Panc1 (cell line): ENCODE data around the gene BUB3. TPM values are rescaled to one million over a fixed set of nuclear protein-coding genes. Genes with fewer than 3 reads are reported as not detected.
A peak's percentile ranks its signal among the peaks of the same experiment; 100 is the strongest.

Experiments
- ATAC-seq: fragments of 200-7000 bp; cut with Tn5 transposase; 2 replicates; pipeline ENCODE4 v1.9.1; 2020; ENCODE audit warnings: mild to moderate bottlenecking, moderate library complexity
- BruUV-seq: library from RNA; stranded (reverse); fragments of 400-500 nt; replicated peaks from 2 replicates; lab custom pipeline; 2021; lab: Mats Ljungman, UMichigan
- CTCF ChIA-PET: fragments of 300-600 bp; sonication (Branson Sonifier 250); formaldehyde crosslinking; loops from one replicate; lab custom pipeline; 2022; ENCODE audit warnings: antibody characterized with exemption; lab: Charles Lee
- POLR2A ChIA-PET: fragments of 300-600 bp; sonication (Branson Sonifier 250); formaldehyde crosslinking; loops from one replicate; lab custom pipeline; 2022; ENCODE audit warnings: antibody characterized with exemption; lab: Charles Lee
- DNase-seq: peaks from one replicate; pipeline ENCODE4 v3.0.0-alpha.2; 2010; ENCODE audit warnings: low read depth, low spot score
- H3K27ac ChIP-seq: 2 replicates; pipeline ENCODE4 v1.5.1; 2011; ENCODE audit warnings: mild to moderate bottlenecking, low read length, inconsistent platforms
- H3K27me3 ChIP-seq: fragments of 200-500 bp; sonication (Bioruptor generic); 2 replicates; pipeline ENCODE4 v1.6.0; 2014; ENCODE audit warnings: low read length, inconsistent platforms; ENCODE audit not compliant: control insufficient read depth, insufficient read depth
- H3K36me3 ChIP-seq: fragments of 200-500 bp; sonication (Bioruptor generic); 2 replicates; pipeline ENCODE4 v1.5.1; 2014; ENCODE audit warnings: inconsistent platforms, mild to moderate bottlenecking, low read length, moderate library complexity; ENCODE audit not compliant: control insufficient read depth, insufficient read depth
- H3K4me1 ChIP-seq: 2 replicates; pipeline ENCODE4 v1.5.1; 2011; ENCODE audit warnings: inconsistent platforms, mild to moderate bottlenecking, low read length, moderate library complexity; ENCODE audit not compliant: control insufficient read depth, insufficient read depth
- H3K4me3 ChIP-seq, 2 experiments: 2 replicates each; pipeline ENCODE4 v1.5.1; 2011 to 2012; ENCODE audit warnings: low read depth in 2 of 2, low read length in 2 of 2, mild to moderate bottlenecking in 2 of 2, inconsistent platforms in 1 of 2, moderate library complexity in 1 of 2
- H3K9me3 ChIP-seq: fragments of 200-500 bp; sonication (Bioruptor generic); 2 replicates; pipeline ENCODE4 v1.5.1; 2014; ENCODE audit warnings: low read depth, mild to moderate bottlenecking, inconsistent platforms, low read length, moderate library complexity; ENCODE audit not compliant: control insufficient read depth, insufficient read depth
- POLR2AphosphoS5 ChIP-seq: IDR thresholded peaks from 2 replicates; pipeline ENCODE4 v1.6.1; 2012; ENCODE audit warnings: mild to moderate bottlenecking, low read depth, low read length, moderate library complexity
- SIN3A ChIP-seq: IDR thresholded peaks from 2 replicates; pipeline ENCODE4 v1.6.1; 2012; ENCODE audit warnings: low read depth, mild to moderate bottlenecking, low read length, moderate library complexity, borderline replicate concordance; ENCODE audit not compliant: insufficient read depth
- TCF7L2 ChIP-seq: IDR thresholded peaks from 2 replicates; pipeline ENCODE4 v1.6.1; 2011; ENCODE audit warnings: mild to moderate bottlenecking, low read depth, low read length, inconsistent platforms
- in situ Hi-C: cut with HindIII; loops from 2 replicates; pipeline ENCODE4 v1.10.0; 2016; ENCODE audit warnings: low sequenced_read_pairs, low pct_unique_long_range_greater_than_20kb
- intact Hi-C: fragments of 100-400 bp; cut with micrococcal nuclease; formaldehyde crosslinking; loops from one replicate; pipeline ENCODE4 v1.10.0; 2022; ENCODE audit not compliant: unreplicated experiment
- total RNA-seq: library from RNA; stranded (reverse); gene quantifications from one replicate; pipeline ENCODE4 v1.2.1, GENCODE V29; 2021; ENCODE audit not compliant: unreplicated experiment
- TF ChIP-seq, protein P1 (sequence below): fragments of 450-650 bp; IDR thresholded peaks from 2 replicates; pipeline ENCODE4 v1.5.1; 2017; ENCODE audit warnings: mild to moderate bottlenecking
- TF ChIP-seq, protein P2 (sequence below), 2 experiments: IDR thresholded peaks; 2 replicates each; pipeline ENCODE4 v1.6.1; 2011 to 2012; ENCODE audit warnings: low read depth in 2 of 2, control low read depth in 1 of 2, low read length in 1 of 2, mild to moderate bottlenecking in 1 of 2, moderate library complexity in 1 of 2; ENCODE audit not compliant: insufficient read depth in 1 of 2

The BUB3 gene
- total RNA-seq, 1 experiment from 2014 or later = 237 TPM

DNA sequence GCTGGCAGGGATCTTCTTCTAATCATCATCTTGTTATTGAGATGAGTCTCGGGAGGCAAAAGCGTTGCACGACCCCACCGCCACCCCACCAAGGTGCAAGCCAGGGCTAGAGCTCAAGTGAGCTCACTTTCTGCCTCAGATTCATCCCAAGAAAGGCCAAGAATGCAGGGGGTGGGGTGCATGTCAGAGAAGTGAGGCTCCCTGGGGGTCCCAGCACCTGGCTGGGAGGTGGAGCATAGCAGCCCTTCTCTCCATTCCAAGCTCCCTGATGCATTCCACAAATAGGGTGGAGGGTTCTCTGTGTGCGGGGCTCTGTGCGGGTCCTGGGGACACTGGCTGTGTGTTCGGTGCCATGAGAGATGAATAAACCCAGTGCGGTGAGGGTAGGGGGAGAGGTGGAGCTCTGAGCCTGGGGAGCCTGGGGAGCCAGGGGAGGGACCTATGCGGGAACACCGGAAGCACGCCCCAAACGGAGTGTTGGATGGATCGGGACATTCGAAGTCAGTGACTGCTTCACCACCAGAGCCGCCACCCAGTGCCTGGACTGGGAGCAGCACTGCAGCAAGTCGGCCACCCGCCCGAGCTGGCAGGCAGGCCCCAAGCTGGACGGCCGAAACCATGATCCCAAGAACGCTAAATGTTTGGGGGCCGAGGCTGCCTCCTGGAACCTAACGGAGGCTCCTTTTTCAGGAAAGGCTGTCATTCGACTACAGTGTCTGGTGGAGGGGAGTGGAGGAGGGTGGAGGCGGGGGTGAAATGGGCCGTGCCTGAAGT lies 36.4 kb upstream of the BUB3 start:
- in situ Hi-C loops (no loop called here), intact Hi-C loops (no loop called here)
- no peak for TF ChIP-seq SIN3A
- TF ChIP-seq, protein P1, sequence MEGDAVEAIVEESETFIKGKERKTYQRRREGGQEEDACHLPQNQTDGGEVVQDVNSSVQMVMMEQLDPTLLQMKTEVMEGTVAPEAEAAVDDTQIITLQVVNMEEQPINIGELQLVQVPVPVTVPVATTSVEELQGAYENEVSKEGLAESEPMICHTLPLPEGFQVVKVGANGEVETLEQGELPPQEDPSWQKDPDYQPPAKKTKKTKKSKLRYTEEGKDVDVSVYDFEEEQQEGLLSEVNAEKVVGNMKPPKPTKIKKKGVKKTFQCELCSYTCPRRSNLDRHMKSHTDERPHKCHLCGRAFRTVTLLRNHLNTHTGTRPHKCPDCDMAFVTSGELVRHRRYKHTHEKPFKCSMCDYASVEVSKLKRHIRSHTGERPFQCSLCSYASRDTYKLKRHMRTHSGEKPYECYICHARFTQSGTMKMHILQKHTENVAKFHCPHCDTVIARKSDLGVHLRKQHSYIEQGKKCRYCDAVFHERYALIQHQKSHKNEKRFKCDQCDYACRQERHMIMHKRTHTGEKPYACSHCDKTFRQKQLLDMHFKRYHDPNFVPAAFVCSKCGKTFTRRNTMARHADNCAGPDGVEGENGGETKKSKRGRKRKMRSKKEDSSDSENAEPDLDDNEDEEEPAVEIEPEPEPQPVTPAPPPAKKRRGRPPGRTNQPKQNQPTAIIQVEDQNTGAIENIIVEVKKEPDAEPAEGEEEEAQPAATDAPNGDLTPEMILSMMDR = no peak
- no peak for TF ChIP-seq POLR2AphosphoS5
- no peak overlapping the region for H3K4me3 ChIP-seq
- ChIA-PET POLR2A (no interaction called here), CTCF (no interaction called here)
- ATAC-seq (peak; percentile 70; the same call in 1 of the 2 replicates), DNase-seq (no peak)
- no peaks in the 10 kb centered on the region for H3K9me3 ChIP-seq
- H3K36me3 ChIP-seq = no peaks in the 10 kb centered on the region
- H3K27me3 ChIP-seq = no peaks in the 10 kb centered on the region; the same call in 1 of the 2 replicates
- no peak overlapping the region for H3K27ac ChIP-seq
- H3K4me1 ChIP-seq = no peaks in the 10 kb centered on the region
- no TSS peak for BruUV-seq

DNA sequence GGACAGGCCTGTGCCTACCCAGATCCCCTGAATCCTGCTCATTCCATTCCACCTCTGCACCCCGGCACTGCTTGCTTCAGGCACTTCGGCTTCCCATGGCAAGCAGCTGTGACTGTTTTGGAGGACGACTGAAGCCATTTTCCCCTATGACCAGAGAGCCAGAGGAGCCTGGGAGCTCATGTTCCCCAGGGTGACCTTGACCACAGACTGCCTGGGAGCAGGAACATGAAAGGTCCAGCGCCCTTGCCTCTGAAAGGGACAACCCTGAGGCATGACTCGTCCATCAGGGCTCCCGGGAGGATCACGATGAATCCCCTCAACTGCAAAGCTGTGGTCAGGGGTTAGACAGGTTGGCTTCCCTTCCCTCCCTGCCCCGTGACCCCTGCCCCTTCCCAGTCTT lies 35.1 kb upstream of the BUB3 start:
- in situ Hi-C loops (no loop called here), intact Hi-C loops (no loop called here)
- DNase-seq (no peak), ATAC-seq (no peak)
- BruUV-seq = no TSS peak
- H3K9me3 ChIP-seq = no peaks in the 10 kb centered on the region
- no peak overlapping the region for H3K4me3 ChIP-seq
- no peaks in the 10 kb centered on the region for H3K4me1 ChIP-seq
- no peaks in the 10 kb centered on the region; the same call in 1 of the 2 replicates for H3K27me3 ChIP-seq
- TF ChIP-seq POLR2AphosphoS5 = no peak
- TF ChIP-seq, protein P1 = no peak
- TF ChIP-seq TCF7L2 = no peak
- no peak for TF ChIP-seq SIN3A
- TF ChIP-seq, protein P2, sequence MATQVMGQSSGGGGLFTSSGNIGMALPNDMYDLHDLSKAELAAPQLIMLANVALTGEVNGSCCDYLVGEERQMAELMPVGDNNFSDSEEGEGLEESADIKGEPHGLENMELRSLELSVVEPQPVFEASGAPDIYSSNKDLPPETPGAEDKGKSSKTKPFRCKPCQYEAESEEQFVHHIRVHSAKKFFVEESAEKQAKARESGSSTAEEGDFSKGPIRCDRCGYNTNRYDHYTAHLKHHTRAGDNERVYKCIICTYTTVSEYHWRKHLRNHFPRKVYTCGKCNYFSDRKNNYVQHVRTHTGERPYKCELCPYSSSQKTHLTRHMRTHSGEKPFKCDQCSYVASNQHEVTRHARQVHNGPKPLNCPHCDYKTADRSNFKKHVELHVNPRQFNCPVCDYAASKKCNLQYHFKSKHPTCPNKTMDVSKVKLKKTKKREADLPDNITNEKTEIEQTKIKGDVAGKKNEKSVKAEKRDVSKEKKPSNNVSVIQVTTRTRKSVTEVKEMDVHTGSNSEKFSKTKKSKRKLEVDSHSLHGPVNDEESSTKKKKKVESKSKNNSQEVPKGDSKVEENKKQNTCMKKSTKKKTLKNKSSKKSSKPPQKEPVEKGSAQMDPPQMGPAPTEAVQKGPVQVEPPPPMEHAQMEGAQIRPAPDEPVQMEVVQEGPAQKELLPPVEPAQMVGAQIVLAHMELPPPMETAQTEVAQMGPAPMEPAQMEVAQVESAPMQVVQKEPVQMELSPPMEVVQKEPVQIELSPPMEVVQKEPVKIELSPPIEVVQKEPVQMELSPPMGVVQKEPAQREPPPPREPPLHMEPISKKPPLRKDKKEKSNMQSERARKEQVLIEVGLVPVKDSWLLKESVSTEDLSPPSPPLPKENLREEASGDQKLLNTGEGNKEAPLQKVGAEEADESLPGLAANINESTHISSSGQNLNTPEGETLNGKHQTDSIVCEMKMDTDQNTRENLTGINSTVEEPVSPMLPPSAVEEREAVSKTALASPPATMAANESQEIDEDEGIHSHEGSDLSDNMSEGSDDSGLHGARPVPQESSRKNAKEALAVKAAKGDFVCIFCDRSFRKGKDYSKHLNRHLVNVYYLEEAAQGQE (IDR thresholded peaks at IDR 0.05; ENCODE audit: insufficient read depth in 1 of 2, low read depth in 2 of 2, low read length in 1 of 2) = no peak
- no peaks in the 10 kb centered on the region for H3K36me3 ChIP-seq
- H3K27ac ChIP-seq = no peak overlapping the region
- POLR2A ChIA-PET = interaction anchor here (0.5 kb wide), 1 partner anchor 1971 kb away, joined by 9 read pairs; no protein-coding TSS in a partner anchor
- CTCF ChIA-PET = no interaction called here
